K562 (cell line): ENCODE data around the gene COPA. TPM values are rescaled to one million over a fixed set of nuclear protein-coding genes. Genes with fewer than 3 reads are reported as not detected.

ENCODE experiments used
- ATAC-seq: fragments of 200-7000 bp; cut with Tn5 transposase; 3 replicates; pipeline ENCODE4 v1.9.1; 2020; ENCODE audit warnings: moderate library complexity
- BruUV-seq: library from RNA; stranded (reverse); fragments of 400-500 nt; replicated peaks from 2 replicates; lab custom pipeline; 2021; lab: Mats Ljungman, UMichigan
- CTCF ChIA-PET: fragments of 300-600 bp; formaldehyde crosslinking; extraction: SDS; loops from one replicate; lab custom pipeline; 2021; ENCODE audit warnings: low intra/inter-chr PET ratio; lab: Yijun Ruan, JAX
- POLR2A ChIA-PET: fragments of 300-600, 350-650 bp; sonication (Branson Sonifier 250); formaldehyde crosslinking; extraction: SDS; loops from one replicate; lab custom pipeline; 2021; ENCODE audit warnings: antibody characterized with exemption, inconsistent platforms; lab: Yijun Ruan, JAX
- DNase-seq, 4 experiments: peaks; one replicate each; pipeline versions ENCODE4 v3.0.0 to v3.0.0-alpha.2; 2011 to 2018; ENCODE audit warnings: low spot score in 3 of 4, mixed read lengths in 3 of 4; ENCODE audit errors: extremely low read depth in 1 of 4
- FAIRE-seq: peaks from 2 replicates; lab custom pipeline; 2011; peaks lifted over from hg19 to GRCh38; lab: Jason Lieb, UNC
- H2AFZ ChIP-seq: 2 replicates; pipeline ENCODE4 v1.6.0; 2011; ENCODE audit warnings: low read depth, low read length, control low read depth, inconsistent platforms
- H3K27ac ChIP-seq: fragments of 200-600 bp; 3 replicates; pipeline ENCODE4 v1.8.0; 2011; ENCODE audit warnings: low read depth, mild to moderate bottlenecking, control low read depth, inconsistent platforms, low read length, moderate library complexity, mixed read lengths; ENCODE audit errors: extremely low read depth
- H3K27me3 ChIP-seq, 2 experiments: fragments of 300-600 bp in 1 of 2; 2 replicates in 1 of 2; 3 replicates in 1 of 2; pipeline versions ENCODE4 v1.6.0 to v1.8.0; 2011; ENCODE audit warnings: inconsistent platforms in 2 of 2, low read length in 2 of 2, mild to moderate bottlenecking in 1 of 2, mixed read lengths in 1 of 2, moderate library complexity in 1 of 2; ENCODE audit not compliant: control insufficient read depth in 2 of 2, insufficient read depth in 2 of 2
- H3K36me3 ChIP-seq: fragments of 300-600 bp; 3 replicates; pipeline ENCODE4 v1.8.0; 2011; ENCODE audit warnings: mild to moderate bottlenecking, low read length, inconsistent platforms; ENCODE audit not compliant: control insufficient read depth, insufficient read depth
- H3K4me1 ChIP-seq, 2 experiments: fragments of 200-600 bp in 1 of 2; replicated peaks in 1 of 2; 2 replicates in 1 of 2; 3 replicates in 1 of 2; pipeline versions ENCODE4 v1.5.1 to v1.8.0; 2011; ENCODE audit warnings: inconsistent platforms in 2 of 2, low read length in 2 of 2, mild to moderate bottlenecking in 1 of 2, mixed read lengths in 1 of 2, moderate library complexity in 1 of 2; ENCODE audit not compliant: control insufficient read depth in 2 of 2, insufficient read depth in 2 of 2
- H3K4me2 ChIP-seq: 2 replicates; pipeline ENCODE4 v1.6.1; 2011; ENCODE audit warnings: low read length, control low read depth, inconsistent platforms, mixed read lengths; ENCODE audit not compliant: insufficient read depth
- H3K4me3 ChIP-seq: fragments of 200-600 bp; sonication (generic), shearing (Covaris generic); 2 replicates; pipeline ENCODE4 v1.5.1; 2016; ENCODE audit warnings: control low read depth, inconsistent platforms
- H3K79me2 ChIP-seq: fragments of 200-600 bp; 3 replicates; pipeline ENCODE4 v1.8.0; 2011; ENCODE audit warnings: low read length, inconsistent platforms; ENCODE audit not compliant: control insufficient read depth, insufficient read depth
- H3K9ac ChIP-seq, 2 experiments: 2 replicates each; pipeline versions ENCODE4 v1.6.0 to v1.6.1; 2011; ENCODE audit warnings: low read depth in 2 of 2, low read length in 2 of 2, control low read depth in 1 of 2, inconsistent platforms in 1 of 2, mild to moderate bottlenecking in 1 of 2, mixed read lengths in 1 of 2; ENCODE audit not compliant: insufficient read depth in 1 of 2
- H3K9me1 ChIP-seq: one replicate; pipeline ENCODE4 v1.6.0; 2011; ENCODE audit warnings: inconsistent platforms, mild to moderate bottlenecking, low read length, moderate library complexity; ENCODE audit not compliant: control insufficient read depth, insufficient read depth
- H3K9me3 ChIP-seq: replicated peaks from 2 replicates; pipeline ENCODE4 v1.5.1; 2011; ENCODE audit warnings: low read depth, low read length, inconsistent platforms; ENCODE audit not compliant: control insufficient read depth, insufficient read depth
- H4K20me1 ChIP-seq: replicated peaks from 2 replicates; pipeline ENCODE4 v1.6.1; 2011; ENCODE audit warnings: low read length, inconsistent platforms, mixed read lengths; ENCODE audit not compliant: control insufficient read depth, insufficient read depth
- AFF4 ChIP-seq: sonication (generic); formaldehyde crosslinking; IDR thresholded peaks from 2 replicates; pipeline ENCODE4 v1.8.0; 2023; ENCODE audit warnings: mild to moderate bottlenecking, missing genetic modification reagents
- CSDE1 ChIP-seq, 2 experiments: fragments of 450-650 bp; IDR thresholded peaks; 2 replicates each; pipeline ENCODE4 v1.6.1; 2016; ENCODE audit warnings: mild to moderate bottlenecking in 1 of 2
- E2F3 ChIP-seq: fragments of 250-450 bp; sonication (Bioruptor Pico); IDR thresholded peaks from 2 replicates; pipeline ENCODE4 v1.4.0; 2020; ENCODE audit warnings: mild to moderate bottlenecking
- ETS1 ChIP-seq: conservative IDR thresholded peaks from 2 replicates; pipeline ENCODE4 v1.6.1; 2011; ENCODE audit warnings: low read depth, mild to moderate bottlenecking, low read length; ENCODE audit not compliant: control insufficient read depth
- PATZ1 ChIP-seq: fragments of 250-450 bp; sonication (Bioruptor Pico); IDR thresholded peaks from 2 replicates; pipeline ENCODE4 v1.5.0; 2020; ENCODE audit warnings: mild to moderate bottlenecking, borderline replicate concordance
- POLR2B ChIP-seq: fragments of 450-650 bp; IDR thresholded peaks from 2 replicates; pipeline ENCODE4 v1.6.1; 2018; ENCODE audit warnings: low read depth; ENCODE audit not compliant: partially characterized antibody
- RUNX1 ChIP-seq: sonication (generic); IDR thresholded peaks from 2 replicates; pipeline ENCODE4 v1.6.1; 2016; ENCODE audit warnings: antibody characterized with exemption, low read depth
- SREBF2 ChIP-seq: sonication (generic); formaldehyde crosslinking; IDR thresholded peaks from 2 replicates; pipeline ENCODE4 v1.4.0; 2020; ENCODE audit warnings: mild to moderate bottlenecking, missing genetic modification reagents
- TBP ChIP-seq: optimal IDR thresholded peaks from 2 replicates; pipeline ENCODE3; 2011; ENCODE audit warnings: low read depth, low read length, improper control_type of control experiment
- ZEB2 ChIP-seq: fragments of 450-650 bp; IDR thresholded peaks from 2 replicates; pipeline ENCODE4 v1.6.1; 2016
- ZNF174 ChIP-seq: fragments of 250-450 bp; sonication (Bioruptor Pico); IDR thresholded peaks from 2 replicates; pipeline ENCODE4 v1.4.0; 2020; ENCODE audit warnings: mild to moderate bottlenecking
- WGBS: fragments of 100-300 bp; shearing (Covaris generic); methylation state at CpG from one replicate; pipeline ENCODE4 v1.1.6; 2016; ENCODE audit warnings: low coverage, mixed read lengths; ENCODE audit not compliant: insufficient coverage; ENCODE audit errors: missing lambda C conversion rate; 5-methylcytosine and 5-hydroxymethylcytosine counted together
- in situ Hi-C: fragments of 300-500 bp; cut with MboI; formaldehyde crosslinking; loops from 4 replicates; pipeline ENCODE4 v1.15.0; 2018; ENCODE audit warnings: inconsistent platforms, mixed read lengths
- intact Hi-C: fragments of 100-400 bp; cut with micrococcal nuclease; formaldehyde crosslinking; loops from 2 replicates; pipeline ENCODE4 v1.14.2; 2022
- polyA plus RNA-seq, 8 experiments: library from polyadenylated mRNA; depleted of rRNA in 4 of 8; stranded (reverse) in 5 of 8; unstranded in 3 of 8; fragments of >200 nt; fragmentation: Nextera tagmentation in 2 of 8; fragmentation: Illumina TruSeq in 1 of 8; extraction: Ambion mirVana in 2 of 8; extraction: Trizol in 1 of 8; gene quantifications; 2 replicates each; pipeline versions ENCODE4 v1.2.1 to v1.2.3, GENCODE V29; 2011 to 2014; ENCODE audit warnings: inconsistent platforms in 1 of 8, missing spikeins in 1 of 8
- total RNA-seq, 7 experiments: library from RNA; depleted of rRNA in 6 of 7; stranded (reverse); fragments of >200 nt in 6 of 7; fragmentation: Illumina TruSeq in 2 of 7; extraction: Trizol in 2 of 7; gene quantifications; 2 replicates each; pipeline versions ENCODE4 v1.2.1 to v1.2.3, GENCODE V29; 2011 to 2021; ENCODE audit warnings: low replicate concordance in 1 of 7

COPA gene
- total and polyA plus RNA-seq, 9 of the 15 experiments (the other 6 are each of a cell fraction or from before 2014, with no cell fraction given): 49.8 to 222 (median 110) TPM

- TF ChIP-seq AFF4 (CRISPR knock-in tag) (no peak; the same call in 1 of the 2 replicates), ZNF174 (CRISPR knock-in tag) (no peak)
Measured at GRCh38 chr1:160362168-160362957, 19.3 kb upstream of the COPA start (continued).

GRCh38 chr1:160361814-160362167, 18.7 kb upstream of the COPA start:
- H3K9me3 ChIP-seq: no peaks in the 10 kb centered on the region
- no peaks in the 10 kb centered on the region for H3K9me1 ChIP-seq
- H3K4me2 ChIP-seq: no peak overlapping the region; the same call in 1 of the 2 replicates
- no peak overlapping the region for H2AFZ ChIP-seq
- DNase-seq: no peak
- intact Hi-C loops: loop anchor here (2.0 kb wide), 1 partner anchor 15 kb away; no protein-coding TSS in a partner anchor
- no peak overlapping the region for H3K4me3 ChIP-seq
- WGBS: 54% methylated on average over 4 of the region's 4 CpGs
- peaks cover 13 to 29% of the 10 kb centered on the region in 2 experiments for H3K4me1 ChIP-seq
- H3K27me3 ChIP-seq: no peaks in the 10 kb centered on the region
- ChIA-PET CTCF (no interaction called here), POLR2A (interaction anchor here (0.6 to 5.8 kb wide), 8 partner anchors 10 to 375 kb away, joined by 3 to 27 read pairs (median 3); partner anchors contain the start of genes COPA and NCSTN)
- BruUV-seq: TSS peak; percentile 59
- ATAC-seq: no peak
- peaks cover 35% of the 10 kb centered on the region; the same call in 2 of the 3 replicates for H3K36me3 ChIP-seq
- H3K79me2 ChIP-seq: no peaks in the 10 kb centered on the region
- in situ Hi-C loops: no loop called here
- peak overlapping the region; percentile 73 for H3K27ac ChIP-seq
- FAIRE-seq: no peak
- H3K9ac ChIP-seq: peak overlapping the region; percentile 62 to 81; a peak in 3 of 4 replicates
- no peaks in the 10 kb centered on the region for H4K20me1 ChIP-seq
- TF ChIP-seq RUNX1 (no peak), TBP (no peak), ZEB2 (no peak), PATZ1 (CRISPR knock-in tag) (no peak), ETS1 (no peak), CSDE1 (IDR thresholded peaks at IDR 0.05) (no peak), SREBF2 (CRISPR knock-in tag) (no peak), POLR2B (no peak), E2F3 (CRISPR knock-in tag) (no peak)
